HG03066 (cell line): Measurements from ENCODE around the gene RMRP.
A peak's percentile ranks its signal among the peaks of the same experiment; 100 is the strongest.

Experiments used
- ATAC-seq: cut with Tn5 transposase; IDR thresholded peaks from one replicate; pipeline ENCODE4 v1.9.1; 2021; ENCODE audit warnings: low read depth; ENCODE audit not compliant: unreplicated experiment

Gene RMRP

GRCh38 chr9:35657546-35658136, at the start of gene RMRP:
Gene RMRP (minus strand): TSS chr9:35658019.
- ATAC-seq: peak; percentile 84

DNA sequence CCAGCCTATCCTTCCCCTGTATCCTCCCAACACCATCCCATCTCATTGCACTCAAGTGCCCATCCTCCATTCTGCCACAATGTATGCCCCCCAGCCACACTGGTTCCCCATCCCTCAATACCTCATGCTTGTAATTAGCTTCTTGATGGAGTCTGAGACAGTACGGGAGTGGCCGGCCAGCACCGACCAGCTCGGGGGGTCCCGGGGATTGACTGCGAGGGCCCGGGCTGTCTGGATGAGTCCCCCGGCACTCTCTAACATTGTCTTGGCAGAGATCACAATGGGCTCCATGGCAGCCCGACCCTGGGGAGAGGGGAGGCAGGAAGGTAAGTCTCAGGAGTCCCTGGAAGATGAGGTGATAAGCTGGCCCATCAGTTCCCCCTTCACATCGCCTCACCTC, 49.1 kb upstream of the RMRP start:
- no peak for ATAC-seq

DNA sequence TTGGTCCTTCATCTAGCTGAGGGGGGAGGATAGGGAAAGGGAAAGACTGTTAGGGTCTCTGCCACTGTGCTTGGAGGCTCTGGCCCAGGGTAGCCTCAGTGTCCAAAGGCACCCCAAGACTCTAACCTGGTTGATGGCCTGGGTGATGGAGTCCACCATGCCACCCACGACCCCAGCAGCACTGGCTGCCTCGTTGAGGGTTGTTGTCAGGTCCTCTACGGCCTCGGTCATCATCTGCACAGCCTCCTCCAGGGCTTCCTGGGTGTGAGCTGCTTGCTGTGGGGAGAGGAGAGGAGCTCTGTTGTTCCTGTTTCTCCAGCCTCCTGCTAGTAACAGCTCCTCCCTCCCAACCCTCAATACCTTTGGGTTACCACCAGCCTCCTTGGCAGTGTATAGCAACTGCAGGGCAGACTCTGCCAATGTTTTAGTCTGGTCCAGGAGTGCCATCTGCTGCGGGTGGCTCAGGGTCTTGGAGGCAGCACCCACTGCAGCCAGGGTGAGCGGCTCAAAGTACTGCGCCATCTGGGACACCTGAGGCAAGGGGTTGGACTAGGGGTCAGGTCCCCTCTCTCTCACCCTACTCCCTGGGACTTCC, 48.1 kb upstream of the RMRP start:
- ATAC-seq: no peak

DNA sequence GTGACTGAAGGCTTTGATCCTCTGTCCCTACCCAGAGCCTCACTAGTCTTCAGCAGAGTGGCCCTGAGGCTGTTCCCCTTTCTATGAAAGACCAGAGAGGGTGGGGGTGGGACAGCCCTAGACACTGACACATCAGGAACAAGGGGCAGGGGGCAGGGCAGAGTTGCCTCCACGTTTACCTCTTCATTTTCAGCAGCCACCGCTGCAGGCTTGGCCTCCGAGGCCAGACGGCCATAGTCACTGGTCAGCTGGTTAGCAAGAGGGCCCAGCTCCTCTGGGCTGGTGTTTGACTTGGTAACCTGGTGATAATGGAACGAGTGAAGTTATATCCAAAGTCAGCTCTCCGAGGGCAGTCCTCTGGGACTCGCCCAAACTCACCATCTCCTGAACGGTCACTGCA, 47.6 kb upstream of the RMRP start:
- ATAC-seq: no peak

DNA sequence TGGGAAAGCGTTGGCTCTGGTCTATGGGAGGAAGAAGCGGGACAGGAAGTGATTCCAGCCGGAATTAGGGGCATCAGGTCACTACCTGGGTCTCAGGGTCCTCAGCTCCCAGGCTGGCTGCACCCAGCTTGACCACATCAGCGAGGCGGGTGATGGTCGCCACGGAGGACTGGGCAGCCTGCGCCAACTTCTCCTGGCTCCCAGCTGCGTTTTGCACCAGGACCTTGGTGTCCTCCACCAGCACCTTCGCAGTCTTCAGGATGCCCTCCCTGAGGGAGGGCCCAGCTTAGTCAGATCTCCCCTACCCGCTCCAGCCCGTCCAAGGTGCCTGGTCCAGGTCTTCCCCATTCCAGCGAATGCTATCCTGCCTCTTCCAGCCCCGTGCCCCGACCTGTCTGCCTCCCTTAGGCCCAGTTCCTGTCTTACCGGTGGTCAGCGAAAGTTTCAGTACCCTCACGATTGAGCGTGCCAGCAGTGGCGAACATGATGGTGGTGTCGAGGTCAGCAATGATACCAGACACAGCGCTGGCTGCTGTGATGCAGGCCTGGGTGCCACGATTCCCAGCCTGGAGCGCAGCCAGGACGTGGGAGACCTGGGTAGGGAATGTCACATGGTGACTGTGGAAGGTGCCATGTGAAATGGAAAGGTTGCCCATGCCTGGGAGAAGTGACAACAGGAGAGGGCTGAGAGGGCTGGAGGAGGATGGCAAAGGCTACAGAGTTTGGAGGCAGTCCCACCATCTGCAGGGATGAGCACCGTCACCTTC, 46.3 kb upstream of the RMRP start:
- ATAC-seq: no peak

GRCh38 chr9:35702696-35703095, 44.9 kb upstream of the RMRP start:
- no peak for ATAC-seq

DNA sequence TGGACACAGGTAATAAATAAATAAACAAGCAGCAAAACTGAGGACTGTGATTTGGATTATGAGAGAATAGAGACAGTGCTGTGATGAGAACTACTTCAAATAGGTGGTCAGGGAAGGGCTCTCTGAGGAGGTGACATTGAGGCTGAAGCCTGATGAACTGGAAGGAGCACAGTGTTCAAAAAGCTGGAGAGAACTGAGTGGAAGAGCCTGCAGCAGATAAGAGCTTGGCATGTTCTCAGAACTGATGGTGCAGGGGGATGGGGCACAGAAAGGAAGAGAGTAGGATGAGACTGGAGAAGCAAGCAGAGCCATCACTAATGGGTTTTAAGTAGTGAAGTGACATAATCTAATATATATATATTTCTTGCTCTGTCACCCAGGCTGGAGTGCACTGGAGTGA, 43.1 kb upstream of the RMRP start:
- ATAC-seq: no peak

GRCh38 chr9:35700031-35700430, 42.2 kb upstream of the RMRP start:
- no peak for ATAC-seq

- no peak for ATAC-seq
Measured at GRCh38 chr9:35698231-35698630, 40.4 kb upstream of the RMRP start.

DNA sequence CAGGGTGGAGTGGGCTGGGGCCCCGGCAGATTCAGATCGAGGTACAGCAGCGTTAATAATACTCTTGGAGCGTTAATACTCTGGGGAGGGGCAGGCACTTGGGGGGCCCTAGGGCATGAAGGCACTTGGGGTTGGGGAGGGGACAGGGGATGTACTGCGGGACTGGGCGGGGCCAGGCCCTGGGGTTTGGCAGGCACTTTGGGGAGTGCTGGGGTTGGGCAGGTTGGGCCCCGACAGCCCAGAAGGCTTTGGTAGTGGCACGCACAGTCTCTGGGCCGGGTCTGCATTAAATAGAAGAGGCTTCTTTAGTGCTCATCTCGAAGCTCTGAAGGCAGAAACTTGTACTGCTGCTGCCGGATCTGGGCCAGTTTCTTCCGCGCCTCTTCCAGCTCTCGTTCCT, 39.7 kb upstream of the RMRP start:
- ATAC-seq: no peak

- no peak for ATAC-seq
Measured at GRCh38 chr9:35696520-35697215, 38.8 kb upstream of the RMRP start.

DNA sequence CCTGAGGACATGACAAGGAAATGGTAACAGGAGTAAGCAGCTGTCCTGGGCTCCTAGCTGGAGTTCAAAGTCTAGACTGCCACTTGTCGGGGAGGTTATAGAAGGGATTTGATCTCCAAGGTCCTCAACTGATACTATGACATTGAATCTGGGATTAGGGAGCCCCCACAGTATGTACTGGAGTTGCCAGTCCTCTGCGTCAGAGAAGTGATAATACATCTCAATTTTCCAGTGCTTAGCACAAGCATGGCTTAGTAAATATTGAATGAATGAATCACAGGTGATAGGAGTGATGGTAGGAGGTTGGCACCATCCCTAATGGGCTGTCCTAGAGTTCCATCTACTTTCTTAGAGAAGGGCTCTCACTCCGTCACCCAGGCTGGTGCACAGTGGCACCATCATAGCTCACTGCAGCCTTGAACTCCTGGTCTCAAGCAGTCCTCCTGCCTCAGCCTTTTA, 38.2 kb upstream of the RMRP start:
- no peak for ATAC-seq

DNA sequence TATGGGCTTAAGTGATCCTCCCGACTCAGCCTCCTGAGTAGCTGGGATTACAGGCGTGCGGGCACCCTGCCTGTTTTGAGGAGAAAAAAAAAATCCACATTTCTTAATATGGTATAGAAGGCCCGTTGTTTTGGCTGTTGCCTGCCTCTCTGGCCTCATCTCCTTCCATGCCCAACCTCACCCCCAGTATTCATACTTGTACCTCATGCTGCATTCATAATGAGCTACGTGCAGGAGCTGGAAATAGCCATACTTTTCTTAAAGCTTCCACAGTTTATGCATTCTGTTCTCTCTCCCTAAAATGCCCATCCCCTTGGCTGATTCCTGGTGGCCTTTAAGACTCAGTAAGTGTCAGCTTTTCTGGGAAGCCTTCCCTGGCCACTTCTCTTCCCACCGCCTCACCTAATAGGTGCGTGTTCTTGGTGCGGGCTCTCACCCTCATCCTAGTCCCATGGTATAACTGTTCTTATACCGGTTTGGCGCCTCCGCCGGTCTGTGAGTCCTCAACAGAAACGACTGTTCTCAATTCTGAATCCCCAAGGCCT, 34.0 kb upstream of the RMRP start:
- no peak for ATAC-seq

GRCh38 chr9:35691334-35691650, 33.5 kb upstream of the RMRP start:
- ATAC-seq: no peak

- ATAC-seq: no peak
Measured at GRCh38 chr9:35690614-35691333, 33.0 kb upstream of the RMRP start.

- no peak for ATAC-seq
Measured at GRCh38 chr9:35690294-35690613, 32.4 kb upstream of the RMRP start.

GRCh38 chr9:35689542-35690293, 31.9 kb upstream of the RMRP start, which contains the start of gene TPM2:
Gene TPM2 (minus strand): TSS chr9:35689925. CDS start chr9:35689817, 108 bp downstream.
- ATAC-seq: no peak

GRCh38 chr9:35688558-35689541, 31.0 kb upstream of the RMRP start:
- ATAC-seq: no peak
